Fibroblast of the aortic adventitia (primary cell): Measurements from ENCODE around the gene DNASE1L1. TPM values are rescaled to one million over a fixed set of nuclear protein-coding genes. Genes with fewer than 3 reads are reported as not detected.

Experiments
- DNase-seq: peaks from one replicate; pipeline ENCODE4 v3.0.0-alpha.2; 2010; ENCODE audit warnings: low read depth
- H3K4me3 ChIP-seq: 2 replicates; pipeline ENCODE4 v1.5.1; 2011; ENCODE audit warnings: low read depth, mild to moderate bottlenecking, control low read depth, low read length, moderate library complexity
- total RNA-seq: library from RNA; depleted of rRNA; stranded (reverse); fragments of >200 nt; gene quantifications from 2 replicates; pipeline ENCODE4 v1.2.3, GENCODE V29; 2012; ENCODE audit warnings: low replicate concordance
- TF ChIP-seq, protein P1 (sequence below): IDR thresholded peaks from 2 replicates; pipeline ENCODE4 v1.5.1; 2011; ENCODE audit warnings: mild to moderate bottlenecking, low read length, control low read depth, inconsistent platforms; ENCODE audit not compliant: insufficient read depth

Gene DNASE1L1
- total RNA-seq, 1 donor, result 31.0 TPM

DNA sequence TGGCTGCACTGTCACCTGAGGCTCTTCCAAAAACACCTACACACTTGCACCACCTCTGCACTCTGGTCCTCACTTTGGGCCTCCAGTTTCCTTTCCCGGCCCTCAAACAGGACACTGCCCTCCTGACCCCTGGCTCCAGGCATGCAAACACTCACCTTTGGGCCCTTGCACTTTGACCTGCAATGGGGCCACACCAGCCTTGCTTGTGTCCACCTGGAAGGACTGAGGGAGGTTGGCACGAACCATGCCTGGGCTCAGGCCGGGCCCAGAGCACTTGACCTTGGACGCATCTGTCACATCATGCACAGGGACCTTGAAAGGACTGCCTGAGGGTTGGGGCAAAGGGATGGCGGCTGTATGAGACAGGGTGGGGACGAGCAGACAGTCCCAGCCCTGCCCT, 50.2 kb downstream of the DNASE1L1 start:
- no peak overlapping the region for H3K4me3 ChIP-seq
- TF ChIP-seq, protein P1, sequence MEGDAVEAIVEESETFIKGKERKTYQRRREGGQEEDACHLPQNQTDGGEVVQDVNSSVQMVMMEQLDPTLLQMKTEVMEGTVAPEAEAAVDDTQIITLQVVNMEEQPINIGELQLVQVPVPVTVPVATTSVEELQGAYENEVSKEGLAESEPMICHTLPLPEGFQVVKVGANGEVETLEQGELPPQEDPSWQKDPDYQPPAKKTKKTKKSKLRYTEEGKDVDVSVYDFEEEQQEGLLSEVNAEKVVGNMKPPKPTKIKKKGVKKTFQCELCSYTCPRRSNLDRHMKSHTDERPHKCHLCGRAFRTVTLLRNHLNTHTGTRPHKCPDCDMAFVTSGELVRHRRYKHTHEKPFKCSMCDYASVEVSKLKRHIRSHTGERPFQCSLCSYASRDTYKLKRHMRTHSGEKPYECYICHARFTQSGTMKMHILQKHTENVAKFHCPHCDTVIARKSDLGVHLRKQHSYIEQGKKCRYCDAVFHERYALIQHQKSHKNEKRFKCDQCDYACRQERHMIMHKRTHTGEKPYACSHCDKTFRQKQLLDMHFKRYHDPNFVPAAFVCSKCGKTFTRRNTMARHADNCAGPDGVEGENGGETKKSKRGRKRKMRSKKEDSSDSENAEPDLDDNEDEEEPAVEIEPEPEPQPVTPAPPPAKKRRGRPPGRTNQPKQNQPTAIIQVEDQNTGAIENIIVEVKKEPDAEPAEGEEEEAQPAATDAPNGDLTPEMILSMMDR, result no peak
- DNase-seq, result no peak

DNA sequence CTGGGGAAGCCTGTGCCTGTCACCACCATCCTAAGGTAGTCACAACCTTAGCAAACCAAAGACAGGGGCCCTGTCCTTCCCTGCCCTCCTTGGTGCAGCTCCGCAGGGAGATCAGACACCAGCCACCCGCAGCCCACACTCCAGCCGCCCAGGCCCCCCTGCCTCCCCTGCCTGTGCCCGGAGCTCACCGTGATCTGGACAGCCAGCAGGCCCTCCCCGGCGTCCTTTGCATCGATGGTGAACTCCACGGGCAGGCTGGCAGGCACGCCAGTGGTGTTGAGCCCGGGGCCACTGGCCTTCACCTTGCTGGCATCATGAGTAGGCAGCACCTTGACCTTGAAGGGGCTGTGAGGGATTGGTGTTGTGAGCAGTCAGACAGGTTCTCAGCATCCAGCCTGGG, 51.0 kb downstream of the DNASE1L1 start:
- TF ChIP-seq, protein P1, result no peak
- DNase-seq, result no peak
- H3K4me3 ChIP-seq, result no peak overlapping the region

DNA sequence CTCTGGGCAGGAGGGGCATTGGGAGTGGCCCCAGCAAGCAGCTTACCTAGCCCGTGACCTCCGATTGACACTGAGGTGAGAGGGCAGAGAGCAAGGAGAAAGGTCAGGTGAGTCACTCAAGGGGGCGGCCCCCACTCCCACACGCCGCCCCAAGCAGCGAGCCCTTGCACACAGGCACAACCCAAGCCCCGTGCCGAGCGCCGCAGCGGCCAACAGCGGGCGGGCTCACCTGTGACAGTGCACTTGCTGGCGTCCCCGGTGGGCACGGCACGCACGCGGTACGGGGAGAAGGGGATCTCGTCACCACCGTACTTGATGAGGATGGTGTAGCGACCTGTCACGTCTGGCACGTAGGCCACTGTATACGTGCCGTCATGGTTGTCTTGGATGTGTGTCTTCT, 51.8 kb downstream of the DNASE1L1 start:
- H3K4me3 ChIP-seq, result no peak overlapping the region
- TF ChIP-seq, protein P1, result no peak
- no peak for DNase-seq

DNA sequence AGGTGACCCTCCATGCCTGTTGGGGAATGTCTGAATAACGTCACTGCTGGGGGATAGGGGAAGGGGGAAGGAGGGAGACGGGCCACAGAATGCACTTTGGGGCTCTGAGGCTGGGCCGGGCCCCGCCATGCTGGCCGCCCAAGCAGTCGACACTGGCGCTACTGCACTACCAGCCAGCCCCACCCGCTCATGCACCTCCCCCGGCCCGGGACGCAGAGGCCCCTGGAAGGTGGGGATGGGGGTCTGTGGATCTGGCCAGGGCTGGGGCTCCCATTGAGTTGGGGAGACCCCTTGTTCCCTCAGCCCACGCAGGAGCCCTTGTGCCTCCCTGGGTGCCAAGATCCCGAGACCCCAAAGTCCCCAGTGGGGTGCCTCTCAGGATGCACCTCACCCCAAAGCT, 52.5 kb downstream of the DNASE1L1 start:
- H3K4me3 ChIP-seq, result no peak overlapping the region
- DNase-seq, result no peak
- TF ChIP-seq, protein P1, result no peak

DNA sequence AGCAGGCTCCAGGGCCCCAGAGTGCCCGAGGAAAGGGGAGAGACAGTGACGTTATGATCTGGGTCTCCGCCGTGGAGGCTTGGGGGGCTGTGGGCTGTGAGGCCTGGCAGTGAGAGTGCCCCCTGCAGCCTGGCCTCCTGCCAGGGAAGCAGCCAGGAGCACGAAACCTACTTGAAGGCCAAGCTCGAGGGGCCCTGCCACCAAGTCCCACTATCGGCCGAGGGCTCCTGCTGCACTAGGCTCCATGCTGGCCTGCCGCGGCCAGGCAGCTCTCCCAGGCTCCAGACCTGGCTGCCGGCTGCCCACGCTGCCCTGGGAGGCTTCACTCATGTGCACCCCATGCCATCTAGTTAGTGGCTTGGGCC, 53.3 kb downstream of the DNASE1L1 start:
- TF ChIP-seq, protein P1, result no peak
- no peak for DNase-seq
- no peak overlapping the region for H3K4me3 ChIP-seq

DNA sequence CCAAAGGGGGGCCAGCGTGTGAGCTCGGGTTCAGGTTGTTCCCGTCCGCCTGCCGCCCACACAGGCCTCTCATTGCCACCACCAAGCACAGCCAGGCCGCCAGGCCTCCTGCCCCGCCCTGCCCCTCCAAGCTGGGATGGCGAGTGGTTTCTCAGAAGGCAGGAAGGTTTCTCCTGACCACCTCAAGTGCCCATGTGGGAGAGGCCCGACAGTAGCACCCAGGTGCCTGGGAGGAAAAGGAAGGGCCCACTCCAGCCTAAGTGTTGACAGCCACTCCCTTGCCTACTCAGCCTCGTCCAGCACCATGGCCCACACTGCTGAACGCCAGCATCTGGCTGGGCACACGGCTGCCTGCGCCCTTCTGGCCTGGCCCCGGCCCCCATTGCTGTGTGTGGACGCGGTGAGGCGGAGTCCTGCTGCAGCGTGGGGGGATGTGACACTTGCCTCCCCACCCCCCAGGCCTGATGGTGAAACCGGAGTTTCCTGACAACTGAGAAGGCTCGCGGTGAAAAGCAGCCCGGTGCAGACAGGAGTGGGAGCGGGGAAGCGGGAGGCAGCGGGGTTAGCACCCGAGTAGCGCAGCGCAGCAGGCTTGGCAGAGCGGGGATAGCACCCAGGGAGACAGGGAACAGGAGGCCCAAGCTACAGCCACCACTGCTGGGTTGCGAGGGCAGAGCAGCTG, 53.8 kb downstream of the DNASE1L1 start:
- DNase-seq, result no peak
- TF ChIP-seq, protein P1, result no peak
- H3K4me3 ChIP-seq, result no peak overlapping the region

DNA sequence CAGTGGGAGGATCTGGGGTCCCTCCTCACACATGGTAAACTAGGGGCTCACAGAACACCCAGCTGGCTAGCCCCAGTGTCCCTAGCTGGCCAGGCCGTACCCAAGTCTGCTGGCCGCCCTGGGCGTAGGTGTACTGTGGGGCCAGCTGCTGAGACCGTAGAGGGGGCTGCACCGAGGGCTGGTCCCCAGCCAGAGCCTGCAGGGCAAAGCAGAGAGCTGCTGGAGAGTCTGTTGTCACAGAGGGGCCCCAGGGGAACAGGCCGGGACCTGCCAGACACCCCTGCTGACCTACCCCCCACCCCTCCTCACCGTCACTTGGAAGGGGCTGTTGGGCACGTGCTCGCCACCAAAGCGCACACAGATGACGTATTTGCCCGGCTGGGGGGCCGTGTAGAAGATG, 54.5 kb downstream of the DNASE1L1 start:
- H3K4me3 ChIP-seq, result no peak overlapping the region
- no peak for DNase-seq
- TF ChIP-seq, protein P1, result no peak
